T-helper 2 cell treated with Interferon-gamma antibody and Interleukin-4, amounts not matched to agents 100 ng/mL and 5 ng/mL, for 36 hours (primary cell): ENCODE results near the gene CHST13. TPM values are rescaled to one million over a fixed set of nuclear protein-coding genes. Genes with fewer than 3 reads are reported as not detected.

Experiments
- intact Hi-C: fragments of 100-400 bp; cut with micrococcal nuclease; formaldehyde crosslinking; loops from one replicate; pipeline ENCODE4 v1.15.1; 2023
- total RNA-seq: library from RNA; stranded (reverse); gene quantifications from 2 replicates; pipeline ENCODE4 v1.2.3, GENCODE V29; 2022

CHST13 gene
- not detected in 2 replicates for total RNA-seq

- intact Hi-C loops, result loop anchor here (5.0 kb wide), 2 partner anchors 933 to 1023 kb away; no protein-coding TSS in a partner anchor
These were observed at the start of gene CHST13 for GRCh38 chr3:126523745-126524428. Gene CHST13, plus strand, starts transcription at chr3:126524155. Its CDS starts 178 bp downstream, at chr3:126524333.

GRCh38 chr3:126474498-126475412 is 49.2 kb upstream of the CHST13 start:
- intact Hi-C loops, result loop anchor here (1.0 to 5.0 kb wide), 5 partner anchors 118 to 1578 kb away; partner anchors contain the start of genes KLF15, SEC61A1 and SLC41A3

GRCh38 chr3:126475413-126476114 is 48.4 kb upstream of the CHST13 start, which contains the start of gene ZXDC:
Gene ZXDC, minus strand, starts transcription at chr3:126475891. Its CDS starts 26 bp downstream, at chr3:126475865.
- intact Hi-C loops, result loop anchor here (1.0 to 5.0 kb wide), 6 partner anchors 119 to 1577 kb away; partner anchors contain the start of genes CHCHD6, KLF15, SEC61A1 and SLC41A3

- intact Hi-C loops, result loop anchor here (2.0 to 5.0 kb wide), 3 partner anchors 228 to 1576 kb away; partner anchors contain the start of genes CHCHD6, SEC61A1 and SLC41A3
These were observed 47.5 kb upstream of the CHST13 start for GRCh38 chr3:126476166-126477060.

DNA sequence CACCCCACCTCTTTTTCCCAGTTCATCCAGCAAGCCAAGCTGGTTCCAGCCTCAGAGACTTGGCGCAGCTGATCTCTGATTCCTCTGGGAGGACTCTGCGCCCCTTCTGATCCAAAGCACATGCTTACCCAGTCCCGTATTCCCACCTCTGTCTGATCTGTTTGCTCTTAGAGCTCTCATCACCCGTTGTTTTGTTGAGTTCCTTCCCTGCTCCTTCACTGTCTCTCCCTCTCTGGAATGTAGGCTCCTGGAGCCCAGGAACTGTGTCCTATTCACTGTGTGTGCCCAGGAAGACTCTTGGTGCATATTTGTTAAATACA is 46.9 kb upstream of the CHST13 start:
- intact Hi-C loops, result loop anchor here (2.0 to 5.0 kb wide), 3 partner anchors 228 to 1575 kb away; partner anchors contain the start of genes CHCHD6, SEC61A1 and SLC41A3

GRCh38 chr3:126478581-126479310 is 45.2 kb upstream of the CHST13 start:
- intact Hi-C loops, result loop anchor here (5.0 kb wide), 2 partner anchors 396 to 1574 kb away; partner anchors contain the start of genes SEC61A1 and SLC41A3

GRCh38 chr3:126479642-126480041 is 44.3 kb upstream of the CHST13 start:
- intact Hi-C loops, result loop anchor here (5.0 kb wide), 2 partner anchors 397 to 1573 kb away; partner anchors contain the start of genes SEC61A1 and SLC41A3

GRCh38 chr3:126480206-126480605 is 43.7 kb upstream of the CHST13 start:
- intact Hi-C loops, result no loop called here

GRCh38 chr3:126480861-126481260 is 43.1 kb upstream of the CHST13 start:
- intact Hi-C loops, result no loop called here

DNA sequence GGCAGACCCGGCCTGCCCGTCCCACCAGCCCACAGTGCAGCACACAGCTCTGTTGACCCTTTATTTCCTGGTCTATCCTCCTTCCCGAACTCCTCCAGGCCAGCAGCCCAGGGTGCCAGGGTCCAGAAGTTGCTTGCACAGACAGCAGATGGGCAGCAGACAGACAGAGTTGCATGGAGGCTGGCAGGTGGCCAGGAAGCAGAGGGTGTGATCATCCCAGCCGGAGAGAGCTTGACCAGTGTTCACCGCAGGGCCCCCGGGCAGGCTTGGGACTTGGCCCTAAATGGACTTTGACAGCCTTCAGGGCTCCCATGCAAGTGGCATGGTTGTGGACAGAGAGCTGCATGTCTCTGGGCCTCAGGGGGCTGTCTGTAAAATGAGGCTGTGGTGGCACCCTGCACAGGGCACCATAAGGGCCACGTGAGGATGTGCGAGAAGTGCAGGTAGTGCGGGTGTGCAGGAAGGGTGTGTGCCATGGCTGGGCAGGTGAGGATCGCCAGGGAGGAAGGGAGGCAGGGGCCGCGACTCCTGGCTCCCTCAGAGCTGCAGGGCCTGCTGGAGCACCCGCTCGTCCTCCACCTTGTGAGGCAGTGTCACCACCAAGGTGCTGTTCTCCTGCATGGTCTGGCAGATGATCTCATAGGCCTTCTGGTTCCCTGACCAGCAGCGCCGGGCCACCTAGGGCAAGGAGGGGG is 42.0 kb upstream of the CHST13 start:
- intact Hi-C loops, result no loop called here

- intact Hi-C loops, result no loop called here
These were observed 41.3 kb upstream of the CHST13 start for GRCh38 chr3:126482503-126483255.

DNA sequence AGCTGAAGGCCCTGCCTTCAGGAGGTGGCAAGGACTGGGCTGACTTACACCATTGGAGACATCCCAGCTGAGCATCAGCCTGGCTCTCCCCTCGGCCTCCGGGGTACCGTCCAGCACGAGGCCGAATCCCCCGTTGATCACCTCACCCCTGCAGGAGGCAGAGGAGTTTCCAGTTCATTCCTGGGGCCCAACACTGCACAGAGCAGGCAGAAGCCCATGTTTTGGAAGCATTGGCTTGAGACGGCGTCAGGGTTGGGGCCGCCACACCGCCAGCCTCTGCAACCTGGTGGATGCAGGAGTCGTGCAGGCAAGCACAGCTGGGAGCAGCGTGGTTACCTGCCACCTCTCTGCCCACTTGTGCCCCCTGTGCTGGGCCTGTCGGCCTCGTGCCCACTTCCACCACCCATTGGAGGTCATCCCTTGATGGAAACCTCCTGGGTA is 40.6 kb upstream of the CHST13 start:
- intact Hi-C loops, result no loop called here

- intact Hi-C loops, result no loop called here
These were observed 39.8 kb upstream of the CHST13 start for GRCh38 chr3:126484148-126484547.

DNA sequence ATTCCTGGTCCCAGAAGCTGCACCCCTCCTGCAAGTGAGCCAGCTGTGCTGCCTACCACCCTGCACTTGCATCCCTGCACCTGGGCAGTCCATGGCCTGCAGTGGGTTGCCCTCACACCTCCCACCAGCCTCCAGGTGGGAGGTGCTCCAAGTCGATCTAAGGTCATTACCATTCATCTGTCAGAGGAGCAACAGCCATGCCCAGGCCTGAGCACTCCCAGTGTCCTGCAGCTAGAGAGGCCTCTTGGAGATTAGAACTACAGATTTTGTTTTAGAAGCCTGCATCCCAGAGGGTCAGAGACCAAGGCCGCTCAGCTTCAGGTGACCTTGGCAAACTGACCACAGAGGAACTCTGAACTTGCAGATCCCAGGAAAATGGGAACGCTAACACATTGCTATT is 39.3 kb upstream of the CHST13 start:
- intact Hi-C loops, result no loop called here

DNA sequence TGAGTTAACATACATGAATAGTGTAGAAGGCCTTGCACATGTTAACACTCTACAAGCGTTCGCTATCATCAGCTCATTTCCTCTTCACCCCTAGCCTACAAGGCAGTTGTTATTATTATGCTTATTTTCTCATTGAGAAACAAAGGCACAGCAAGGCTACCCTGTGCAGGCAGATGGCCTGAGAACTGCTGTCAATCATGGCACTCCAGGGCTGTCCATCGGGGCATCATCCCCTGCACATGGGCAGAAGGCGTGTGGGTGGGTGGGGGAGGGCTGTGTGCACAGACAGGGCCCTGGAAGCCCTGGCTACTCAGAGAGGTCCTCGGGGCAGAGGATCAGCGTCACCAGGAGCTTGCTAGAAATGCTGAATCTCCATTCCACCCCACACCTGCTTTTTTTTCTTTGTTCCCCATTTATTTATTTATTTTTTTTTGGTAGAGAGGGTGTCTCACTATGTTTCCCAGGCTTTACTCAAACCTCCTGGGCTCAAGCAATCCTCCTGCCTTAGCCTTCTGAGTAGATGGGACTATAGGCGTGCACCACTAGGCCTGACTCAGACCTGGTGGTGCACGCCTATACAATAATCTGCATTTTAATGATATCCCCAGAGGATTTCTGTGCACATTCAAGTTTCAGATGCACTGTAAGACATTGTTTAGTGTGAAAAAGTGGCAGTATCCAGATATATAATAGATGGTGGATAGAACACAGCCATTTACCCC is 38.6 kb upstream of the CHST13 start:
- intact Hi-C loops, result no loop called here

- intact Hi-C loops, result no loop called here
These were observed 38.0 kb upstream of the CHST13 start for GRCh38 chr3:126485956-126486355.

- intact Hi-C loops, result no loop called here
These were observed 37.6 kb upstream of the CHST13 start for GRCh38 chr3:126486360-126486847.
